Heart left ventricle (tissue), 13 donors: ENCODE data around the gene SCP2D1.

Experiments
- CTCF ChIP-seq, 12 donors: fragments of 200-600 bp; sonication (generic) in 4 of 12; IDR thresholded peaks; one replicate each; pipeline versions ENCODE4 v1.5.0 to v1.8.0; 2018 to 2022; ENCODE audit warnings: antibody characterized with exemption in 12 of 12, mild to moderate bottlenecking in 5 of 12
- POLR2A ChIP-seq, 2 donors: fragments of 450-650 bp; IDR thresholded peaks; one replicate each; pipeline ENCODE4 v1.6.1; 2017; ENCODE audit warnings: antibody characterized with exemption in 2 of 2, mild to moderate bottlenecking in 2 of 2, moderate library complexity in 2 of 2
- donor health status: ischemic (EF 13 %, LVEDD 7.1; RV severe dilation, severe dysfunction).
- donor health status: DM: no; HTN: yes; CAD: no.
- donor health status: DM: no; HTN: no; CAD: no.
- donor health status: ischemic (EF 25% LVEDD 6.9; RV normal size, moderate dysfunction).
- donor health status: ischemic (EF 25% LVEDD 5.7; RV mildly dilated, moderate dysfunction).
- donor health status: ischemic (EF 35%, LVEDD 5.7; RV mildly dilated, moderate dysfunction).
- donor health status: nonischemic (EF 11% LVEDD 7.7; RV severe dilation, severe dysfunction).
- donor health status: DM: yes; HTN: yes; CAD: no.
- donor health status: PGD.
- donor health status: ischemic (EF 29% LVEDD 5.4; RV normal size, mild dysfunction).
- donor health status: nonischemic (EF 23%, LVEDD 6.1; RV moderate dilation, normal function).

GRCh38 chr20:18794428-18794787 lies 19.2 kb upstream of the SCP2D1 start:
- TF ChIP-seq CTCF (IDR thresholded peaks at IDR 0.05), result no peak
- TF ChIP-seq POLR2A (IDR thresholded peaks at IDR 0.05), result no peak
